Measurements from ENCODE around the gene MON2.

MON2 gene

DNA sequence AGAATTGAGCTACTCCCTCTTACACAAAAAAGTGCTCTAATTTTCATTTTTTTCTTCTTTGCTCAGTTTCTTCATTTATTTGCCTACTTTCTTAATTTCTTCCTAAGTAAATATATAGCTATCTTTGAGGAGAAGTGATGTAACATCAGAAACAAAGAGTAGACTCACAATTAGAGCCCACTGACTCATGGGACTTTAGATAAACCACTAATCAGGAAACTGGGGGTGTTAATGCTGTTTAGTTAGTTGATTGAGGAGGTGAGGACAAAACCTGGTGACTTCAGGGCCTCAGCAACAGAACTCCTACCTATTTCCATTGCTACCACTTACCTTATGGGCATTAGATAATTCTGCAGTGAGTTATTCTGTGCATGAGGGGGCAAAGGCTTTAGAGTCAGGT is 151.7 kb downstream of the MON2 start:
- no peak for DNase-seq

DNA sequence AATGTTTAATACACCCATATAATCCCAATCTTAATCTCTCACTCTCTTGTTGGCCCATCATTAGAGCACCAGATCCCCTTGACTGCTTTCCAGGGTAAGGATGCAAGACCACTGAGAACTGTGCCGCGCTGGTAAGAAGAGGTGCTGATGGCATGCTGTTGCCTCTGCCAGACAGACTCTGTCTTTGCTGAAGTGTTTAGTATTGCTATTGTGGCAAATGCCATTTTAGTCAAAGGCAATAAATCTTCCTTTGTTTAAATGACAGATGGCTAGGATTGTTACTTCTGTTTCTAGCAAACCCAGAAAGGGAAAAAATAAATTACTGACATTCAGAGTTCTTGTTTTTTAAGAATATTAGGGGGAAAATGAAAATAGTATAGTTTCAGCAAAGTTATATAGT is 152.3 kb downstream of the MON2 start:
- no peak for DNase-seq

GRCh38 chr12:62621101-62621638 is 154.5 kb downstream of the MON2 start:
- DNase-seq = no peak

DNA sequence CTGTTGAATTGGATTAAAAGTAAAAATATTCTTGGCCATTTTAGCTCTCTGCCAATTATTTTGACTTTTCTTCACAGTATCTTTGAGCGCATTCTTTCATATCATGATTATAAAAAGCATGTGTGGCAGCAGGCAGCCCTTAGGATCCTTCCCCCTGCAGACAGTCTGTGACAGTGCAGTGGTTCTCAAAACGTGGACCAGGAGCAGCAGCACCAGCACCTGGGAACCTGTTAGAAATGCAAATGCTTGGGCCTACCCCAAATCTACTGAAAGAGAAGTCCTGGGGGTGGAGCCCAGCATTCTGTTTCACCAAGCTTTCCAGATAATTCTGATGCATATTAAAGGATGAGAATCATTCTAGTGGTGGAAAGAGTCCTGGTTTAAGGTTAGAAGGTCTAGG is 155.6 kb downstream of the MON2 start:
- no peak for DNase-seq

GRCh38 chr12:62625228-62625627 is 158.6 kb downstream of the MON2 start:
- no peak for DNase-seq

DNA sequence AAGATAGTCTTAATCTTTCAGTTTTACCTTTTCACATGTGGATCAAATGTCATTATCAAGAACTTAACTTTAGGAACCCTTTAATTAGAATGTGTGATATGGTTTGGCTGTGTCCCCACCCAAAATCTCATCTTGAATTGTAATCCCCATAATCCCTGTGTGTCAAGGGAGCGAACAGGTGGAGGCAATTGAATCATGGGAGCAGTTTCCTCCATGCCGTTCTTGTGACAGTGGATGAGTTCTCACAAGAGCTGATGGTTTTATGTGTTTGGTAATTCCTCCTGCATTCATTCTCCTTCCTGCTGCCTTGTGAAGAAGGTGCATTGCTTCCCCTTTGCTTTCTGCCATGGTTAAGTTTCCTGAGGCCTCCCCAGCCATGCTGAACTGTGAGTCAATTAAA is 160.6 kb downstream of the MON2 start:
- DNase-seq = no peak

DNA sequence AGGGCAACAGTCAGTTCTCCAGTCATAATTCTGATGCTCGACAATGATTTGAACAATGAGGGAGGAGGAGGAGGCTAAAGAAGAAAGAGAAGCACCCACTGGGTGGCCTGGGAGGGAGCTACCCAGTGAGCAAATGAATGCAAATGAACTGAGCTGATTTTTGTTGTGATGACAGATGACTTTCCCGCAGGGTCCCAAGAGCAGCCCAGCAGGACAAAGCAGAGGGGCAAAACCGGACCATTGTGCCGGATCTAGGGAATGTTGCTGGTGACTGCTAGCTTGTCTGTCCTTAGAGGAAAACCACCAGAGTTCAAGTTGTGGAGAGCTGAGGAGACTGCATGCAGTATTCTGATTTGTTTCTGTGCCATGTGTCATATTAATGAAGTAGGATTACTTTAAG is 162.8 kb downstream of the MON2 start:
- DNase-seq = no peak

DNA sequence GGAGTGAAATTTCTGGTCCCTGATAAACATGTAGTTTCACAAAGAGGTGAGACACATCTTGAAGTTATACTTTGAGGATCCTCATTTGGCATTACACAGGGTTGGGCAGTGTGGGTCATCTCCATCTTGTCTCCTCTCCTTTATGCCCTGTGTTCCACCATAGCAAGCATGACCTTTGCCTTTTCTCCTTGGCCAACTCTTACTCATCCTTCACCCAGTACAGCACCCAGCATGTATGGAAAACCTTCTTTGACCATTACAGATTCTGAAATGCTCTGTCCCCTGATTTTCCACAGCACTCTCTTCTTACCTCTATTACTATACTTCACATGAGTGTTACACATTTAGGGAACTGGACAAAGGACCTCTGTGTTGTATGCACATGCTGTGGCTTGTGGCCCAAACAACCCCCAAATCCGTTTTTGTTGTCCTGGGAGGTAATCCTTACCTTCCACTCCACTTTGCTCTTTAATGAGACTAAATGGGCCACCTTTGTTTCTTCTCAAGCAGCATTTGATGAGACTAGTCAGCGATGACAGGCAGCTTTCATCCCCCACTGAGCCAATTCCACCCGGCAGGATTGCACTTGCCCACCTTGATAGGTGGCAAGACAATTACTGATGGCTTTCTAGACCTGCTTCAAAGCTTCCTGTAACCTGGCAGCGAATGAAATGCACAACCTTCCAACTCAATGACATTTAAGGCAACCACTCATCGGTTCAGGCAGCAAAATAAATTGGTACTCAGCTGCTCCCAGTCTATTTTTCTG is 163.5 kb downstream of the MON2 start:
- no peak for DNase-seq

DNA sequence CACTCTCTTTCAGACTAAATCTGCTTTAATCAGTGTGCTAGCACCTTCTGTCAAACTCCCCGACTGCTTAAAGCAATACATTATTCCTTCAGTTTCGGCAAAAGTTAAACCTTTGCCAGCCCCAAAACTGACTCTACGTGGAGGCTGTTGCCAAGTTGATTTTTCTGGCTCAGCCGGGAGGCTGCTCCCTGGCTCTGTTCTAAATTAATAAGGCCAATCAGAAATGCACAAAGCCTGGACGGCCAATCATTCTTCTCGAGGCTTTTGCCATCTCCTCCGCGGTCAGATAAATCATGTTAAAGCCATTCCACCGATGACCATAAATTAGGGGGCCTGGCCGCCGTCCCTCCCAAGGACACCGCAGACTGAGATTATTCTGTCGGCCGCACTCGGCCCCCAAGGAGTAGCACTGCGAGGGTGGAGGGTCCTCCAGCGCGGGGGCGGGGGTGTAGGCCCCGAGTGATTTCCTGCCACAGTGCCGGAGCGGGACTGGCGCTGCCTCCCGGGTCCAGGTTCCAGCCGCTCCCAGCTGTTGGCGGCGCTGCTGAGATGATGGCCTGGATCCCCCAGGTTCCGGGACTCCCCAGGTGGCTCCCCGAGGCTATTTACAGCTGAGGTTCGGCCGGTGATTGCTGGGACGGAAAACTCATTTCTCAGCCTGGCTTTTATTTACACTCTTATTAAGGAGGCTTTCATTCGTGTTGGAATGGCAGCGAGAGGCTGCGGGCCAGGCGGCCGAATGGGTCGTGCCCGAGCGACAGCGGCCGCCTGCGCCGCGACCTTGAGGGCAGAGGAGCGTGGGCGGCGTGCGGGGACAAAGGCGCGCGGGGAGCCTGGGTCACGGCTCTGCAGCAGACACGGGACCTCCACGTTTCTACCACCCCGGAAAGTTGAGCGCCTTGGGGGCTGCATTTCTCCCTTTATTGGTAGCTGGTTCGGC is 165.1 kb downstream of the MON2 start:
- peak in 2 of 6 experiments; percentile 9 to 38 for DNase-seq

- DNase-seq = peak in 1 of 6 experiments; percentile 47
Observed at GRCh38 chr12:62632411-62632918, 165.8 kb downstream of the MON2 start.

DNA sequence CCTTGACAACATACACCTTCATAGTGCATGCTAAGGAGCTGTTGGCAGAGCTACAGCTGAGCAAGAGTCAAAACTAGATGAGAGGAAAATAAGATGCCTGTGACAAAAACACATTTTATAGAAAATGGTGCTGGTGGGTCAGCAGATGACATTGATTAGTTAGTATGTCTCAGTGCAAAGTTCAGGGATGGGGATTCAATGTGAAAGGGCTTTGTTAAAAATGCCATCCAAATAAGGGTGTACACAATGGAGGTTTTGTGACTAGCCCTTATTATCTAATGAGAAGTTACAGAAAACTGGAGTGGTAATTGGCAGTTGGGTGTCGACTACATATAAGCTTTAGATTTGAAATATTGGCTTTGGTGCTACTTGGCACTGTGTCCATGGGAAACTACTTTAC is 169.0 kb downstream of the MON2 start:
- no peak for DNase-seq

- no peak for DNase-seq
Observed at GRCh38 chr12:62637679-62638078, 171.1 kb downstream of the MON2 start.

DNA sequence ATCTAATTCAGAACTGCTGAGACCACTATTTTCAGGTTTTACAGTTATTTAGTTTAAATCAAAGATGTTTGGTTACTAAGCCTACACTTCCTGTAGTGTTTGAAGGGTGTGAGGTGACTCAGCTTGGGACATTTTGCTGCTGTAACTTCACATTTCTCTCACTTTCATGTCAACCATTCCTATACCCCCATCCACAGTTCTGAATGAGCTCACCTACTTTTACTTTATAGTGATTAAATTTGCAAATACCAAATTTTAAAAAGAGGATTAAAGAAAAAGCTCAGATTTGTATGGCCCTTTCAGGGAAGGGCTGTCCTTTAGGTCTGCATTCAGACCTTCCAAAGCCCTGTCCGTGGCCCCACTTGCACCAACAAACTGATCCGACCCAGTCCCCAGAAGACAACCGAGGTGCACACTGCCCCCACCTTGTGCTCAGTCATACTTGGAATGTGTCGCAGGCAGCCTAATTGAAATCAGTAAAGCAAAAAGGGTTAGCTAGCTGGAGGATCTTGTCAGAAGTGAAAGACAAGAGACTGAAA is 174.4 kb downstream of the MON2 start:
- no peak for DNase-seq

GRCh38 chr12:62642486-62642885 is 175.9 kb downstream of the MON2 start:
- no peak for DNase-seq

- DNase-seq = no peak
Observed at GRCh38 chr12:62643486-62643885, 176.9 kb downstream of the MON2 start.

- DNase-seq = no peak
Observed at GRCh38 chr12:62646566-62646965, 179.9 kb downstream of the MON2 start.

DNA sequence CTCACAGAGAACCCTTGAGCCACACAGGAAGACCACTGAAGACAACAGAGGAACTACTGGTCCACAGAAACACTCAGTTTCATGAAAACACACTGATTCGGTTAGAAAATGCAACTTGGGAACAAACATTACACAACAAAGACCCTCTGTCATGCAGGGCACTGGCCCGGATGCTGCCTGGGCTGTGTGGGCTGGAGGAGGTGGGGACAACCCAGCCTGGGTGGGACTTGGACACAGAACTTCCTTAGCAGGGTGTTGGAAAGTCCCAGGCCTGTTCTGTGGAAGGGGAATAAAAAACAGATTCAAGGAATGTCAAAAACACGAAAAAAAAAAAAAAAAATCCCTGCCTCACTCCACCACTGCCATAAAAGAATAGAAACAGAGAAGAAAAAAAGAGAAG is 181.0 kb downstream of the MON2 start:
- DNase-seq = no peak

- DNase-seq = no peak
Observed at GRCh38 chr12:62649412-62650138, 182.9 kb downstream of the MON2 start.

All from stimulated activated naive CD4-positive, alpha-beta T cell (primary cell).